Calu3 (cell line): ENCODE results near the gene ATP1A4. TPM values are rescaled to one million over a fixed set of nuclear protein-coding genes. Genes with fewer than 3 reads are reported as not detected.
A peak's percentile ranks its signal among the peaks of the same experiment; 100 is the strongest.
"Not testable (repeated sequence)": the region's sequence is repeated elsewhere in the genome, so short reads cannot be mapped to it uniquely, and the experiment has no call there.

Experiments used
- BruUV-seq: library from RNA; stranded (reverse); fragments of 400-500 nt; replicated peaks from 2 replicates; lab custom pipeline; 2021; lab: Mats Ljungman, UMichigan
- CTCF ChIA-PET: fragments of 300-600 bp; sonication (Branson Sonifier 250); formaldehyde crosslinking; loops from one replicate; lab custom pipeline; 2022; ENCODE audit warnings: antibody characterized with exemption; lab: Charles Lee
- DNase-seq: peaks from one replicate; pipeline ENCODE4 v3.0.0; 2022
- H3K27ac Mint-ChIP-seq: one replicate; pipeline ENCODE4 v1.8.0; 2022; ENCODE audit warnings: mixed read lengths; ENCODE audit not compliant: unreplicated experiment
- H3K27me3 Mint-ChIP-seq: one replicate; pipeline ENCODE4 v1.8.0; 2022; ENCODE audit warnings: mixed read lengths; ENCODE audit not compliant: unreplicated experiment
- H3K36me3 Mint-ChIP-seq: one replicate; pipeline ENCODE4 v1.8.0; 2022; ENCODE audit warnings: mild to moderate bottlenecking, moderate library complexity, mixed read lengths; ENCODE audit not compliant: insufficient read depth, unreplicated experiment
- H3K4me1 Mint-ChIP-seq: one replicate; pipeline ENCODE4 v1.8.0; 2022; ENCODE audit warnings: mild to moderate bottlenecking, low read depth, mixed read lengths; ENCODE audit not compliant: unreplicated experiment
- H3K4me3 Mint-ChIP-seq: one replicate; pipeline ENCODE4 v1.8.0; 2022; ENCODE audit warnings: mild to moderate bottlenecking, low read depth, moderate library complexity, mixed read lengths; ENCODE audit not compliant: unreplicated experiment
- H3K9me3 Mint-ChIP-seq: one replicate; pipeline ENCODE4 v1.8.0; 2022; ENCODE audit warnings: low read depth, mixed read lengths; ENCODE audit not compliant: unreplicated experiment
- intact Hi-C: fragments of 100-400 bp; cut with micrococcal nuclease; formaldehyde crosslinking; loops from one replicate; pipeline ENCODE4 v1.10.0; 2022; ENCODE audit not compliant: unreplicated experiment
- total RNA-seq: library from RNA; stranded (reverse); gene quantifications from 2 replicates; pipeline ENCODE4 v1.2.3, GENCODE V29; 2022
- TF ChIP-seq, protein P1 (sequence below): fragments of 200-600 bp; IDR thresholded peaks from one replicate; pipeline ENCODE4 v1.8.0; 2022; ENCODE audit warnings: antibody characterized with exemption; ENCODE audit not compliant: unreplicated experiment

Gene ATP1A4
- total RNA-seq, 1 experiment from 2014 or later = not detected

DNA sequence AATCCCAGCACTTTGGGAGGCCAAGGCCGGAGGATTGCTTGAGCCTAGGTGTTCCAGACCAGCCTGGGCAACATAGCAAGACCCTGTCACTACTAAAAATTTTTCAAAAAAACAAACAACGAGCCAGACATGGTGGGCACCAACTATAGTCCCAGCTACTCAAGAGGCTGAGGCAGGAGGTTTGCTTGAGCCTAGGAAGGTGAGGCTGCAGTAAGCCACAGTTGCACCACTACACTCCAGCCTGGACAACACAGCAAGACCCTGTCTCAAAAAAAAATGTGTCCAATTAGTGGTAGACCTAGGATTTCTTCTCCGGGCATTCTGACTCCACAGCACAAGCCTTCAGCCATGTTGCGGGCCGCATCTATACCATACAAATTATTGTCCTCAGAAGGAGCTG lies 46.2 kb upstream of the ATP1A4 start:
- CTCF ChIA-PET = interaction anchor here (0.7 kb wide), 1 partner anchor 88 kb away, joined by 3 read pairs; no protein-coding TSS in a partner anchor
- Mint-ChIP-seq H3K36me3 (no peaks in the 10 kb centered on the region), H3K4me1 (peaks cover 30% of the 10 kb centered on the region), H3K27me3 (peaks cover 57% of the 10 kb centered on the region), H3K27ac (no peak overlapping the region), H3K9me3 (no peaks in the 10 kb centered on the region), H3K4me3 (no peak overlapping the region)
- DNase-seq = no peak
- intact Hi-C loops = loop anchor here (10.0 kb wide), 1 partner anchor 310 kb away; no protein-coding TSS in a partner anchor
- TF ChIP-seq, protein P1, sequence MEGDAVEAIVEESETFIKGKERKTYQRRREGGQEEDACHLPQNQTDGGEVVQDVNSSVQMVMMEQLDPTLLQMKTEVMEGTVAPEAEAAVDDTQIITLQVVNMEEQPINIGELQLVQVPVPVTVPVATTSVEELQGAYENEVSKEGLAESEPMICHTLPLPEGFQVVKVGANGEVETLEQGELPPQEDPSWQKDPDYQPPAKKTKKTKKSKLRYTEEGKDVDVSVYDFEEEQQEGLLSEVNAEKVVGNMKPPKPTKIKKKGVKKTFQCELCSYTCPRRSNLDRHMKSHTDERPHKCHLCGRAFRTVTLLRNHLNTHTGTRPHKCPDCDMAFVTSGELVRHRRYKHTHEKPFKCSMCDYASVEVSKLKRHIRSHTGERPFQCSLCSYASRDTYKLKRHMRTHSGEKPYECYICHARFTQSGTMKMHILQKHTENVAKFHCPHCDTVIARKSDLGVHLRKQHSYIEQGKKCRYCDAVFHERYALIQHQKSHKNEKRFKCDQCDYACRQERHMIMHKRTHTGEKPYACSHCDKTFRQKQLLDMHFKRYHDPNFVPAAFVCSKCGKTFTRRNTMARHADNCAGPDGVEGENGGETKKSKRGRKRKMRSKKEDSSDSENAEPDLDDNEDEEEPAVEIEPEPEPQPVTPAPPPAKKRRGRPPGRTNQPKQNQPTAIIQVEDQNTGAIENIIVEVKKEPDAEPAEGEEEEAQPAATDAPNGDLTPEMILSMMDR = no peak
- no TSS peak for BruUV-seq

DNA sequence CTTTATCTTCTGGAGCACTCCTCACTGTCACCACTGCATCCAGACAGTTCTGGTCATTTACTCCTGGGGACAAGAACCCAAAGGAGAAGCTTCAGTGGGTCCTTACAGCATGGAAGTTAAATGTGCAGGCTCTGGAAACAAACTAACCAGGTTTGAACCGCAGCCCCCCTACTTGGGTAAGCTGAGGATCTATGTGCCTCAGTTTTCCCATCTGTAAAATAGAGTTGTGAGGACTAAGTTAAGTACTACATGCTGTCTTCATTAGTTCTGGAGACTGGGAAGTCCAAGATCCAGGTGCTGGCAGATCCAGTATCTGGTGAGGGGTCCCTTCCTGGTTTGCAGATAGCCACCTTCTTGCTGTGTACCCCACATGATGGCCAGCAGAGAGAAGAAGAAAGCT lies 43.9 kb upstream of the ATP1A4 start:
- intact Hi-C loops = loop anchor here (10.0 kb wide), 1 partner anchor 307 kb away; no protein-coding TSS in a partner anchor
- Mint-ChIP-seq H3K9me3 (no peaks in the 10 kb centered on the region), H3K4me1 (peaks cover 20% of the 10 kb centered on the region), H3K27ac (no peak overlapping the region), H3K4me3 (no peak overlapping the region), H3K36me3 (no peaks in the 10 kb centered on the region), H3K27me3 (peaks cover 66% of the 10 kb centered on the region)
- BruUV-seq = no TSS peak
- DNase-seq = no peak
- TF ChIP-seq, protein P1 = no peak
- CTCF ChIA-PET = no interaction called here

DNA sequence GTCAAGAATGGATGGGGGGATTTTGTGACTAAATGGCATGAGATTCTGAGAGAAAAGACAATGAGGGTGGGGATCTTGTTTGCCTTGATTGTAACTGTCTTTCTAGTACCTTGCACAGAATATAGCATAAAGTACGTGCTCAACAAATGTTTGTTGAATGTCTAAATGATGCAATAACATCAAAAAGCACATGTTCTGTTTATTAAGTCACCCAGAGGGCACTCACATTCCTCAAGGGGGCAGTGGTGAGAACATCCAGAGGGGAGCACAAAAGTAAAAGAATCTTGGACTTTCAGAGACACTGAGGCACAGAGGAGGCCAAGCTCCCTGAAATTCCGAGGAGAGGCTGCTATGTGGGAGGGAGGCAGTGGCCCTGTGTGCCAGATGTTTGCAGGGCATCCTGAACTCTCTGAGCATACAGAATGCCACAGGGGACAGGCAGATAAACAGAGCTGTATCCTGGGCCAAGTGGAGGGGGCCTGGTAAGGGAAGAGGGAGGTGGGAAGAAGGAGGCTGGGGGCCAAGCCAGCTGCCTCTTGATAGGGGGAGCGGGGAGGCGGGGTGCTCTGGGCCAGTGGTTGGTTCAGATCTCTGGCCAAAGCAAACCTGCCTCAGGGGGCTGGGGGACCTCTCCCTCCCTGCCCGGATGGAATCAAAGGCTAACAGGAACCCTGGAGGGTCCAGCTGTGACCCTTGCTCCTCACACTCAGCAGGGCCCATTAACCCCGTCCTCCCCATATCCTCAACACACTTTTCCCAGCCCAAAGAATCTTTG lies 42.3 kb upstream of the ATP1A4 start:
- Mint-ChIP-seq H3K4me1 (peaks cover 12% of the 10 kb centered on the region), H3K9me3 (no peaks in the 10 kb centered on the region), H3K36me3 (no peaks in the 10 kb centered on the region), H3K27me3 (peaks cover 69% of the 10 kb centered on the region), H3K27ac (peak overlapping the region; percentile 63), H3K4me3 (no peak overlapping the region)
- BruUV-seq = no TSS peak
- intact Hi-C loops = loop anchor here (10.0 kb wide), 1 partner anchor 306 kb away; no protein-coding TSS in a partner anchor
- CTCF ChIA-PET = interaction anchor here (0.7 kb wide), 1 partner anchor 110 kb away, joined by 4 read pairs; no protein-coding TSS in a partner anchor
- peak; percentile 47 for DNase-seq
- TF ChIP-seq, protein P1 = peak; percentile 57

DNA sequence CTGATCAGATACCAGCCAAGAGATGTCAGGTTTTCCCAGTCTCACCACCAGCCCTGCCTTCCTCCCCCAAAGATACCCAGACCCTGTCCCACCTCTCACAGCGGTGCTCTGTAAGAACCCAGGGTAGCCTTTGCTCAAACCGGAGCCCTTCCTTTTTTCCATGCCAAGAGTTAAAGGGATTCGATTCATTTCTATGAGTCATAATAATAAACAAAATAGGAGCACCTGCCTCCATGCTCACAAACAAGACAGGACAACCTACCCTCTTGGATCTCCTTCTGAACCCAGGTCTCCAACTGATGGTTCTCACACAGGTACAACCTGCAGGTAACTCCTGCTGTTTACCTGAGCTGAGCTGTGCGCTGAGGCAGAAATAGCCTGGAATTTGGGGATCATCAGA lies 41.7 kb upstream of the ATP1A4 start:
- no TSS peak for BruUV-seq
- no peak overlapping the region for H3K4me3 Mint-ChIP-seq
- H3K9me3 Mint-ChIP-seq = no peaks in the 10 kb centered on the region
- intact Hi-C loops = loop anchor here (10.0 kb wide), 1 partner anchor 305 kb away; no protein-coding TSS in a partner anchor
- no peak overlapping the region for H3K27ac Mint-ChIP-seq
- DNase-seq = no peak
- TF ChIP-seq, protein P1 = no peak
- H3K36me3 Mint-ChIP-seq = no peaks in the 10 kb centered on the region
- H3K27me3 Mint-ChIP-seq = peaks cover 69% of the 10 kb centered on the region
- H3K4me1 Mint-ChIP-seq = peaks cover 12% of the 10 kb centered on the region
- CTCF ChIA-PET = interaction anchor here (0.7 kb wide), 1 partner anchor 110 kb away, joined by 4 read pairs; no protein-coding TSS in a partner anchor

DNA sequence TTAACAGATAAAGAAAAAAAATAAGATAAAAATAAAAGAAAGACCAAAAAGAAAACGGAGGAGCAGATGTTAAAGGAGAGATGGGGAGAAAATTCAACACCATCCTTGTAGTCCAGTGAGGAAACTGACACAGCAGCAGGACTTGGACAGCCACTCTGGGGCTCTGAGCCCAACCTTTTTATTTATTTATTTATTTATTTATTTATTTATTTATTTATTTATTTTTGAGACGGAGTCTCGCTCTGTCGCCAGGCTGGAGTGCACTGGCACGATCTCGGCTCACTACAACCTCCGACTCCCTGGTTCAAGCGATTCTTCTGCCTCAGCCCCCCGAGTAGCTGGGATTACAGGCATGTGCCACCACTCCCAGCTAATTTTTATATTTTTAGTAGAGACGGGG lies 39.9 kb upstream of the ATP1A4 start:
- H3K4me1 Mint-ChIP-seq = peaks cover 12% of the 10 kb centered on the region
- intact Hi-C loops, H3K27ac Mint-ChIP-seq, DNase-seq, BruUV-seq, CTCF ChIA-PET, H3K4me3 Mint-ChIP-seq, H3K9me3 Mint-ChIP-seq, H3K36me3 Mint-ChIP-seq: not testable (repeated sequence)
- H3K27me3 Mint-ChIP-seq = peaks cover 75% of the 10 kb centered on the region
